GM23338 (cell line): Measurements from ENCODE around the gene VEZT. TPM values are rescaled to one million over a fixed set of nuclear protein-coding genes. Genes with fewer than 3 reads are reported as not detected.
"Not testable (repeated sequence)": the region's sequence is repeated elsewhere in the genome, so short reads cannot be mapped to it uniquely, and the experiment has no call there.

Experiments
- ATAC-seq: fragments of 200-7000 bp; cut with Tn5 transposase; 3 replicates; pipeline ENCODE4 v1.9.1; 2020
- DNase-seq: peaks from one replicate; pipeline ENCODE4 v3.0.0-alpha.2; 2015; ENCODE audit warnings: low spot score
- H2AFZ ChIP-seq: fragments of 200-600 bp; sonication (generic); 2 replicates; pipeline ENCODE4 v1.8.0; 2016; ENCODE audit warnings: antibody characterized with exemption, mild to moderate bottlenecking, moderate library complexity
- H3F3A ChIP-seq: fragments of 200-600 bp; sonication (generic); replicated peaks from 2 replicates; pipeline ENCODE4 v1.8.0; 2017; ENCODE audit warnings: antibody characterized with exemption, mixed run types, low read depth
- H3K27ac ChIP-seq: fragments of 200-600 bp; sonication (generic); 2 replicates; pipeline ENCODE4 v1.6.1; 2016; ENCODE audit warnings: low read depth
- H3K27me3 ChIP-seq: fragments of 200-600 bp; sonication (generic); 2 replicates; pipeline ENCODE4 v1.8.0; 2016; ENCODE audit warnings: mild to moderate bottlenecking, mixed run types, moderate library complexity; ENCODE audit not compliant: insufficient read depth
- H3K36me3 ChIP-seq: fragments of 200-600 bp; sonication (generic); 2 replicates; pipeline ENCODE4 v1.8.0; 2016; ENCODE audit warnings: mild to moderate bottlenecking; ENCODE audit not compliant: insufficient read depth
- H3K4me1 ChIP-seq: fragments of 200-600 bp; sonication (generic); 2 replicates; pipeline ENCODE4 v1.8.0; 2016; ENCODE audit warnings: mild to moderate bottlenecking, moderate library complexity; ENCODE audit not compliant: insufficient read depth
- H3K4me2 ChIP-seq: fragments of 200-600 bp; sonication (generic); 2 replicates; pipeline ENCODE4 v1.7.1; 2017; ENCODE audit warnings: mixed run types
- H3K4me3 ChIP-seq: fragments of 200-600 bp; sonication (generic); 2 replicates; pipeline ENCODE4 v1.6.1; 2016; ENCODE audit warnings: mixed run types
- H3K79me2 ChIP-seq: fragments of 200-600 bp; sonication (generic); replicated peaks from 2 replicates; pipeline ENCODE4 v1.8.0; 2017; ENCODE audit warnings: mild to moderate bottlenecking; ENCODE audit not compliant: insufficient read depth
- H3K9me2 ChIP-seq: fragments of 200-600 bp; sonication (generic); 2 replicates; pipeline ENCODE4 v1.8.0; 2017; ENCODE audit not compliant: insufficient read depth
- H4K20me1 ChIP-seq: fragments of 200-600 bp; sonication (generic); replicated peaks from 2 replicates; pipeline ENCODE4 v1.8.0; 2017; ENCODE audit warnings: mild to moderate bottlenecking; ENCODE audit not compliant: insufficient read depth
- H3K27ac Mint-ChIP-seq: 2 replicates; pipeline ENCODE4 v1.8.0; 2020; ENCODE audit warnings: inconsistent platforms, mild to moderate bottlenecking, moderate library complexity, mixed read lengths
- H3K27me3 Mint-ChIP-seq: 3 replicates; pipeline ENCODE4 v1.8.0; 2022; ENCODE audit warnings: low read depth, mild to moderate bottlenecking, moderate library complexity, mixed read lengths, inconsistent platforms; ENCODE audit not compliant: insufficient read depth, poor library complexity
- H3K36me3 Mint-ChIP-seq: 3 replicates; pipeline ENCODE4 v1.8.0; 2021; ENCODE audit warnings: low read depth, mild to moderate bottlenecking, inconsistent platforms, moderate library complexity, mixed read lengths
- H3K4me1 Mint-ChIP-seq: 3 replicates; pipeline ENCODE4 v1.8.0; 2020; ENCODE audit warnings: mild to moderate bottlenecking, inconsistent platforms, mixed read lengths
- H3K4me3 Mint-ChIP-seq: 3 replicates; pipeline ENCODE4 v1.8.0; 2021; ENCODE audit warnings: moderate library complexity, mild to moderate bottlenecking, inconsistent platforms, mixed read lengths
- H3K9me3 Mint-ChIP-seq: 3 replicates; pipeline ENCODE4 v1.8.0; 2020; ENCODE audit warnings: moderate library complexity, mild to moderate bottlenecking, inconsistent platforms, mixed read lengths
- CREB1 ChIP-seq: fragments of 250-450 bp; sonication (Bioruptor Pico); IDR thresholded peaks from 2 replicates; pipeline ENCODE4 v1.5.0; 2020; ENCODE audit warnings: low read depth, mild to moderate bottlenecking, moderate library complexity
- JUNB ChIP-seq: IDR thresholded peaks from one replicate; pipeline ENCODE4 v1.6.1; 2016; ENCODE audit warnings: antibody characterized with exemption; ENCODE audit not compliant: unreplicated experiment
- NANOG ChIP-seq: IDR thresholded peaks from 2 replicates; pipeline ENCODE4 v1.6.1; 2016; ENCODE audit warnings: antibody characterized with exemption, borderline replicate concordance
- POLR2AphosphoS5 ChIP-seq: IDR thresholded peaks from 2 replicates; pipeline ENCODE4 v1.6.1; 2016; ENCODE audit warnings: antibody characterized with exemption, low read depth
- STAT1 ChIP-seq: IDR thresholded peaks from one replicate; pipeline ENCODE4 v1.6.1; 2016; ENCODE audit warnings: antibody characterized with exemption; ENCODE audit not compliant: unreplicated experiment
- ZNF114 ChIP-seq: fragments of 250-450 bp; sonication (Bioruptor Pico); IDR thresholded peaks from 2 replicates; pipeline ENCODE4 v1.5.0; 2020; ENCODE audit warnings: mild to moderate bottlenecking, moderate library complexity
- ZNF331 ChIP-seq: fragments of 250-450 bp; sonication (Bioruptor Pico); IDR thresholded peaks from 2 replicates; pipeline ENCODE4 v1.5.0; 2020; ENCODE audit warnings: low read depth, mild to moderate bottlenecking, moderate library complexity
- polyA plus RNA-seq: library from polyadenylated mRNA; unstranded; fragments of >200 nt; fragmentation: Nextera tagmentation; extraction: Ambion mirVana; gene quantifications from 2 replicates; pipeline ENCODE4 v1.2.1, GENCODE V29; 2016
- total RNA-seq: library from RNA; depleted of rRNA; stranded (reverse); fragments of >200 nt; shearing (Covaris generic); gene quantifications from 2 replicates; pipeline ENCODE4 v1.2.3, GENCODE V29; 2014
- TF ChIP-seq, protein P1 (sequence below): IDR thresholded peaks from 2 replicates; pipeline ENCODE4 v1.6.1; 2016; ENCODE audit warnings: antibody characterized with exemption
- TF ChIP-seq, protein P2 (sequence below): fragments of 250-450 bp; sonication (Bioruptor Pico); IDR thresholded peaks from 2 replicates; pipeline ENCODE4 v1.5.0; 2020; ENCODE audit warnings: mild to moderate bottlenecking, moderate library complexity
- TF ChIP-seq, protein P3 (sequence below), 2 experiments: fragments of 200-600 bp in 1 of 2; sonication (generic) in 1 of 2; conservative IDR thresholded peaks; 2 replicates each; pipeline versions ENCODE4 v1.5.1 to v1.6.1; 2016 to 2017; ENCODE audit warnings: antibody characterized with exemption in 2 of 2, low read depth in 2 of 2, mild to moderate bottlenecking in 2 of 2, moderate library complexity in 1 of 2

The VEZT gene
- total and polyA plus RNA-seq, 2 experiments from 2014 or later = 34.2 to 51.5 TPM

DNA sequence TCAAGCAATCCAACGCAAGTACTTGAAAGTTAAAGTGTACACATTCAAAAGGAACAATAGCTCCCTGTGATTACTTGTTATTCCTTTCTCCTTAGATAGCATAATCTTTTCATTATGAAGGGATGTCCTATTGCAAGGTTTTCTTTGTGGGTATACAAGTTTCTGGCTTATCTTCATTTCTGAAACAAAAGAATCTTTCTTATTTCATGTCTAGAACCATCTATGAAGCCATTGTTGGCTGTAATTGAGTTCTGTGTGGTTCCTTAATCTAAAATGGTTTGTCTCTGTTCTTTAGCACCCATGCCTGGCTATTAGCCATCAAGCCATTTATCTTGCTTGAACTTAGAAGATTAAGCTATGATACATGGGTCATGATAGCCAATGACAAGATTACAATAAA lies 95.0 kb downstream of the VEZT start:
- H3K27me3 Mint-ChIP-seq = peaks cover 4% of the 10 kb centered on the region
- H3K27ac ChIP-seq = no peak overlapping the region
- no peaks in the 10 kb centered on the region for H3K4me1 Mint-ChIP-seq
- H3K79me2 ChIP-seq = no peaks in the 10 kb centered on the region
- TF ChIP-seq JUNB = no peak
- no peak for TF ChIP-seq ZNF114 (CRISPR knock-in tag)
- TF ChIP-seq, protein P1, sequence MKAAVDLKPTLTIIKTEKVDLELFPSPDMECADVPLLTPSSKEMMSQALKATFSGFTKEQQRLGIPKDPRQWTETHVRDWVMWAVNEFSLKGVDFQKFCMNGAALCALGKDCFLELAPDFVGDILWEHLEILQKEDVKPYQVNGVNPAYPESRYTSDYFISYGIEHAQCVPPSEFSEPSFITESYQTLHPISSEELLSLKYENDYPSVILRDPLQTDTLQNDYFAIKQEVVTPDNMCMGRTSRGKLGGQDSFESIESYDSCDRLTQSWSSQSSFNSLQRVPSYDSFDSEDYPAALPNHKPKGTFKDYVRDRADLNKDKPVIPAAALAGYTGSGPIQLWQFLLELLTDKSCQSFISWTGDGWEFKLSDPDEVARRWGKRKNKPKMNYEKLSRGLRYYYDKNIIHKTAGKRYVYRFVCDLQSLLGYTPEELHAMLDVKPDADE = no peak
- DNase-seq = no peak
- no peak overlapping the region for H3K4me3 Mint-ChIP-seq
- H3K4me2 ChIP-seq = no peak overlapping the region
- no peaks in the 10 kb centered on the region for H3K4me1 ChIP-seq
- H2AFZ ChIP-seq = no peak overlapping the region
- H3K9me3 Mint-ChIP-seq = no peaks in the 10 kb centered on the region
- no peaks in the 10 kb centered on the region for H4K20me1 ChIP-seq
- no peaks in the 10 kb centered on the region for H3F3A ChIP-seq
- no peaks in the 10 kb centered on the region for H3K9me2 ChIP-seq
- no peaks in the 10 kb centered on the region for H3K36me3 ChIP-seq
- no peak for ATAC-seq
- H3K4me3 ChIP-seq = no peak overlapping the region
- no peaks in the 10 kb centered on the region for H3K27me3 ChIP-seq
- H3K27ac Mint-ChIP-seq = no peak overlapping the region
- no peaks in the 10 kb centered on the region; the same call in 2 of the 3 replicates for H3K36me3 Mint-ChIP-seq

DNA sequence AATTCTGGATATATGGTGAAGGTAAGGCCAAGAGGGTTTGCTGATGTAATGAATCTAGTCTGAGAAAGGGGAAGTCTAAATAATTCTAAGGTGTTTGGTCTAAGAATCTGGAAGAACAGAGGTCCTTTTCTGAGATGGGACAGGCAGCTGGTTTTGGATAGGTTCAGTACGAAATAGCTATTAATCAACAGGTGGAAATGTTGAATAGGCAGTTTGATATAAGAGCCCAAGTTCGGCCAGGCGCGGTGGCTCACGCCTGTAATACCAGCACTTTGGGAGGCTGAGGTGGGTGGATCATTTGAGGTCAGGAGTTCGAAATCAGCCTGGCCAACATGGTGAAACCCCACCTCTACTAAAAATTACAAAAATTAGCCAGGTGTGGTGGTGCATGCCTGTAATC lies 97.1 kb downstream of the VEZT start:
- not testable (repeated sequence) for H3K36me3 ChIP-seq, ATAC-seq, H3K36me3 Mint-ChIP-seq, H3K4me2 ChIP-seq, H3K4me3 ChIP-seq, H3F3A ChIP-seq, H3K4me3 Mint-ChIP-seq, H3K27ac ChIP-seq, H3K9me2 ChIP-seq, H3K27ac Mint-ChIP-seq, DNase-seq, H3K27me3 ChIP-seq, H3K79me2 ChIP-seq, H2AFZ ChIP-seq, H3K4me1 ChIP-seq, H3K4me1 Mint-ChIP-seq, H3K27me3 Mint-ChIP-seq, H4K20me1 ChIP-seq, H3K9me3 Mint-ChIP-seq

DNA sequence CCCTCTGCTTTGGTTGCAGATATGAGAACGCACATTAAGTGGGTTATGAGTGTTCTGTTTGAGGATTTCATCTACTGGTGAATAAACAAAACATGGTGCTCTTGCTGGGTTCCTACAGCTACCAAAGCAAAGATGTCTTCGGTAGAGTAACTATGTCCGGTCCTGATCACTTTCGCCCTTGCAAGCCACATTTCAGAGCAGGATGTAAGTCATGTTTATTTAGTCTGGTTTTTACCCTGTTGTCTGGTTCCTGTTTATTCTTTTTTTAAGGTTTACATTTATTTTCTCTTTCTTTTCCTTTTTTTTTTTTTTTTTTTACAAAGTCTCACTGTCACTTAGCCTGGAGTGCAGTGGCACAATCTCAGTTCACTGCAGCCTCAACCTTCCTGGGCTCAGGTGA lies 99.2 kb downstream of the VEZT start:
- ATAC-seq (no peak), DNase-seq (no peak)
- Mint-ChIP-seq H3K36me3 (no peaks in the 10 kb centered on the region), H3K4me3 (no peak overlapping the region), H3K9me3 (no peaks in the 10 kb centered on the region), H3K4me1 (no peaks in the 10 kb centered on the region), H3K27me3 (peaks cover 4% of the 10 kb centered on the region), H3K27ac (no peak overlapping the region)
- H4K20me1 ChIP-seq = no peaks in the 10 kb centered on the region
- H3K4me1 ChIP-seq = no peaks in the 10 kb centered on the region
- H3K9me2 ChIP-seq = no peaks in the 10 kb centered on the region
- H3K27me3 ChIP-seq = no peaks in the 10 kb centered on the region
- H3K36me3 ChIP-seq = no peaks in the 10 kb centered on the region
- H3K4me2 ChIP-seq = no peak overlapping the region
- H3K27ac ChIP-seq = no peak overlapping the region
- H3F3A ChIP-seq = no peaks in the 10 kb centered on the region
- H2AFZ ChIP-seq = no peak overlapping the region
- no peaks in the 10 kb centered on the region for H3K79me2 ChIP-seq
- no peak overlapping the region for H3K4me3 ChIP-seq
- no peak for TF ChIP-seq NANOG
- TF ChIP-seq STAT1 = no peak
- no peak for TF ChIP-seq ZNF331 (CRISPR knock-in tag)
- TF ChIP-seq CREB1 (CRISPR knock-in tag) = no peak
- TF ChIP-seq, protein P2, sequence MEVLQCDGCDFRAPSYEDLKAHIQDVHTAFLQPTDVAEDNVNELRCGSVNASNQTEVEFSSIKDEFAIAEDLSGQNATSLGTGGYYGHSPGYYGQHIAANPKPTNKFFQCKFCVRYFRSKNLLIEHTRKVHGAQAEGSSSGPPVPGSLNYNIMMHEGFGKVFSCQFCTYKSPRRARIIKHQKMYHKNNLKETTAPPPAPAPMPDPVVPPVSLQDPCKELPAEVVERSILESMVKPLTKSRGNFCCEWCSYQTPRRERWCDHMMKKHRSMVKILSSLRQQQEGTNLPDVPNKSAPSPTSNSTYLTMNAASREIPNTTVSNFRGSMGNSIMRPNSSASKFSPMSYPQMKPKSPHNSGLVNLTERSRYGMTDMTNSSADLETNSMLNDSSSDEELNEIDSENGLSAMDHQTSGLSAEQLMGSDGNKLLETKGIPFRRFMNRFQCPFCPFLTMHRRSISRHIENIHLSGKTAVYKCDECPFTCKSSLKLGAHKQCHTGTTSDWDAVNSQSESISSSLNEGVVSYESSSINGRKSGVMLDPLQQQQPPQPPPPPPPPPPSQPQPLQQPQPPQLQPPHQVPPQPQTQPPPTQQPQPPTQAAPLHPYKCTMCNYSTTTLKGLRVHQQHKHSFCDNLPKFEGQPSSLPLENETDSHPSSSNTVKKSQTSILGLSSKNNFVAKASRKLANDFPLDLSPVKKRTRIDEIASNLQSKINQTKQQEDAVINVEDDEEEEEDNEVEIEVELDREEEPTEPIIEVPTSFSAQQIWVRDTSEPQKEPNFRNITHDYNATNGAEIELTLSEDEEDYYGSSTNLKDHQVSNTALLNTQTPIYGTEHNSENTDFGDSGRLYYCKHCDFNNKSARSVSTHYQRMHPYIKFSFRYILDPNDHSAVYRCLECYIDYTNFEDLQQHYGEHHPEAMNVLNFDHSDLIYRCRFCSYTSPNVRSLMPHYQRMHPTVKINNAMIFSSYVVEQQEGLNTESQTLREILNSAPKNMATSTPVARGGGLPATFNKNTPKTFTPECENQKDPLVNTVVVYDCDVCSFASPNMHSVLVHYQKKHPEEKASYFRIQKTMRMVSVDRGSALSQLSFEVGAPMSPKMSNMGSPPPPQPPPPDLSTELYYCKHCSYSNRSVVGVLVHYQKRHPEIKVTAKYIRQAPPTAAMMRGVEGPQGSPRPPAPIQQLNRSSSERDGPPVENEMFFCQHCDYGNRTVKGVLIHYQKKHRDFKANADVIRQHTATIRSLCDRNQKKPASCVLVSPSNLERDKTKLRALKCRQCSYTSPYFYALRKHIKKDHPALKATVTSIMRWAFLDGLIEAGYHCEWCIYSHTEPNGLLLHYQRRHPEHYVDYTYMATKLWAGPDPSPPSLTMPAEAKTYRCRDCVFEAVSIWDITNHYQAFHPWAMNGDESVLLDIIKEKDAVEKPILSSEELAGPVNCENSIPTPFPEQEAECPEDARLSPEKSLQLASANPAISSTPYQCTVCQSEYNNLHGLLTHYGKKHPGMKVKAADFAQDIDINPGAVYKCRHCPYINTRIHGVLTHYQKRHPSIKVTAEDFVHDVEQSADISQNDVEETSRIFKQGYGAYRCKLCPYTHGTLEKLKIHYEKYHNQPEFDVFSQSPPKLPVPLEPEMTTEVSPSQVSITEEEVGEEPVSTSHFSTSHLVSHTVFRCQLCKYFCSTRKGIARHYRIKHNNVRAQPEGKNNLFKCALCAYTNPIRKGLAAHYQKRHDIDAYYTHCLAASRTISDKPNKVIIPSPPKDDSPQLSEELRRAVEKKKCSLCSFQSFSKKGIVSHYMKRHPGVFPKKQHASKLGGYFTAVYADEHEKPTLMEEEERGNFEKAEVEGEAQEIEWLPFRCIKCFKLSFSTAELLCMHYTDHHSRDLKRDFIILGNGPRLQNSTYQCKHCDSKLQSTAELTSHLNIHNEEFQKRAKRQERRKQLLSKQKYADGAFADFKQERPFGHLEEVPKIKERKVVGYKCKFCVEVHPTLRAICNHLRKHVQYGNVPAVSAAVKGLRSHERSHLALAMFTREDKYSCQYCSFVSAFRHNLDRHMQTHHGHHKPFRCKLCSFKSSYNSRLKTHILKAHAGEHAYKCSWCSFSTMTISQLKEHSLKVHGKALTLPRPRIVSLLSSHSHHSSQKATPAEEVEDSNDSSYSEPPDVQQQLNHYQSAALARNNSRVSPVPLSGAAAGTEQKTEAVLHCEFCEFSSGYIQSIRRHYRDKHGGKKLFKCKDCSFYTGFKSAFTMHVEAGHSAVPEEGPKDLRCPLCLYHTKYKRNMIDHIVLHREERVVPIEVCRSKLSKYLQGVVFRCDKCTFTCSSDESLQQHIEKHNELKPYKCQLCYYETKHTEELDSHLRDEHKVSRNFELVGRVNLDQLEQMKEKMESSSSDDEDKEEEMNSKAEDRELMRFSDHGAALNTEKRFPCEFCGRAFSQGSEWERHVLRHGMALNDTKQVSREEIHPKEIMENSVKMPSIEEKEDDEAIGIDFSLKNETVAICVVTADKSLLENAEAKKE (CRISPR knock-in tag) = no peak
- no peak for TF ChIP-seq JUNB
- TF ChIP-seq, protein P3, sequence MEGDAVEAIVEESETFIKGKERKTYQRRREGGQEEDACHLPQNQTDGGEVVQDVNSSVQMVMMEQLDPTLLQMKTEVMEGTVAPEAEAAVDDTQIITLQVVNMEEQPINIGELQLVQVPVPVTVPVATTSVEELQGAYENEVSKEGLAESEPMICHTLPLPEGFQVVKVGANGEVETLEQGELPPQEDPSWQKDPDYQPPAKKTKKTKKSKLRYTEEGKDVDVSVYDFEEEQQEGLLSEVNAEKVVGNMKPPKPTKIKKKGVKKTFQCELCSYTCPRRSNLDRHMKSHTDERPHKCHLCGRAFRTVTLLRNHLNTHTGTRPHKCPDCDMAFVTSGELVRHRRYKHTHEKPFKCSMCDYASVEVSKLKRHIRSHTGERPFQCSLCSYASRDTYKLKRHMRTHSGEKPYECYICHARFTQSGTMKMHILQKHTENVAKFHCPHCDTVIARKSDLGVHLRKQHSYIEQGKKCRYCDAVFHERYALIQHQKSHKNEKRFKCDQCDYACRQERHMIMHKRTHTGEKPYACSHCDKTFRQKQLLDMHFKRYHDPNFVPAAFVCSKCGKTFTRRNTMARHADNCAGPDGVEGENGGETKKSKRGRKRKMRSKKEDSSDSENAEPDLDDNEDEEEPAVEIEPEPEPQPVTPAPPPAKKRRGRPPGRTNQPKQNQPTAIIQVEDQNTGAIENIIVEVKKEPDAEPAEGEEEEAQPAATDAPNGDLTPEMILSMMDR (conservative IDR thresholded peaks at IDR 0.05; ENCODE audit: low read depth in 2 of 2) = no peak
- TF ChIP-seq POLR2AphosphoS5 = no peak
